Nephron progenitor cell (in vitro differentiated cells): ENCODE data around the gene NPRL2.

Source experiments
- DNase-seq: peaks from one replicate; pipeline ENCODE4 v3.0.0; 2021
- H3K27ac Mint-ChIP-seq: 2 replicates; pipeline ENCODE4 v1.8.0; 2021; ENCODE audit warnings: mild to moderate bottlenecking, moderate library complexity, mixed read lengths
- H3K27me3 Mint-ChIP-seq: 2 replicates; pipeline ENCODE4 v1.8.0; 2021; ENCODE audit warnings: mild to moderate bottlenecking, low read depth, mixed read lengths; ENCODE audit not compliant: poor library complexity
- H3K36me3 Mint-ChIP-seq: 2 replicates; pipeline ENCODE4 v1.8.0; 2021; ENCODE audit warnings: low read depth, mixed read lengths
- H3K4me1 Mint-ChIP-seq: 2 replicates; pipeline ENCODE4 v1.8.0; 2021; ENCODE audit warnings: mixed read lengths
- H3K4me3 Mint-ChIP-seq: 2 replicates; pipeline ENCODE4 v1.8.0; 2021; ENCODE audit warnings: mild to moderate bottlenecking, moderate library complexity, mixed read lengths
- H3K9me3 Mint-ChIP-seq: 2 replicates; pipeline ENCODE4 v1.8.0; 2021; ENCODE audit warnings: mild to moderate bottlenecking, moderate library complexity, mixed read lengths
- TF ChIP-seq, protein P1 (sequence below): fragments of 200-600 bp; sonication (generic); IDR thresholded peaks from 2 replicates; pipeline ENCODE4 v1.5.0; 2021; ENCODE audit warnings: antibody characterized with exemption

NPRL2 gene

DNA sequence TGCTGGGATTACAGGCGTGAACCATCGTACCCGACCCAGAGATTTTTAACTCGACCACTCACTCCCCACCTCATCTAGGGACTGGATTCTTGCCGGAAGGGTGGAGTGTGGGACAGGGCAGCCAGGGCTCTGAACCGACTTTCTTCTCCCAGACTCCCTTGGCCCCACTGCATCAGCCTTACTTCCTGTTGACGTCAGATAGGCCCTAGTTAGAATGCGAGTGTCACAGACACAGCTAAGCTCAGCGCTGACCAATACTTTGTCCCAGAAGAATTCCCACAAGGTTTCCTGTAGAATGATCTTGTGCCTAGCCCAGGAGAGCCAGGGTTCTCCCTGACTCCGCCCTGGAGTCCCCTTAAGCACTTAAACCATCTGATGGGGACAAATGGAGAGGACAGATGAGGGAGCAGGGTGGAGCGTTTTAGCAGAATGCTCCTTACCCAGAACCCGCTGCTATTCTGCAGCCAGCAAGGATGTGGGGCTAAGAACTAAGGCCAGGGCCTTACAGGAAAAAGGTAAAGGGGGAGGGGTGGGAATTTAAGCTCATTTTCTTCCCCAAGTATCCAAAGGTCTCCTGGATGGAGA is 16.7 kb downstream of the NPRL2 start:
- no peak for DNase-seq
- TF ChIP-seq, protein P1, sequence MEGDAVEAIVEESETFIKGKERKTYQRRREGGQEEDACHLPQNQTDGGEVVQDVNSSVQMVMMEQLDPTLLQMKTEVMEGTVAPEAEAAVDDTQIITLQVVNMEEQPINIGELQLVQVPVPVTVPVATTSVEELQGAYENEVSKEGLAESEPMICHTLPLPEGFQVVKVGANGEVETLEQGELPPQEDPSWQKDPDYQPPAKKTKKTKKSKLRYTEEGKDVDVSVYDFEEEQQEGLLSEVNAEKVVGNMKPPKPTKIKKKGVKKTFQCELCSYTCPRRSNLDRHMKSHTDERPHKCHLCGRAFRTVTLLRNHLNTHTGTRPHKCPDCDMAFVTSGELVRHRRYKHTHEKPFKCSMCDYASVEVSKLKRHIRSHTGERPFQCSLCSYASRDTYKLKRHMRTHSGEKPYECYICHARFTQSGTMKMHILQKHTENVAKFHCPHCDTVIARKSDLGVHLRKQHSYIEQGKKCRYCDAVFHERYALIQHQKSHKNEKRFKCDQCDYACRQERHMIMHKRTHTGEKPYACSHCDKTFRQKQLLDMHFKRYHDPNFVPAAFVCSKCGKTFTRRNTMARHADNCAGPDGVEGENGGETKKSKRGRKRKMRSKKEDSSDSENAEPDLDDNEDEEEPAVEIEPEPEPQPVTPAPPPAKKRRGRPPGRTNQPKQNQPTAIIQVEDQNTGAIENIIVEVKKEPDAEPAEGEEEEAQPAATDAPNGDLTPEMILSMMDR, result no peak
- Mint-ChIP-seq H3K4me3 (peak overlapping the region; percentile 61), H3K27ac (peak overlapping the region; percentile 90), H3K27me3 (peaks cover 12% of the 10 kb centered on the region), H3K4me1 (peaks cover 41% of the 10 kb centered on the region), H3K36me3 (peaks cover 7% of the 10 kb centered on the region), H3K9me3 (no peaks in the 10 kb centered on the region)

DNA sequence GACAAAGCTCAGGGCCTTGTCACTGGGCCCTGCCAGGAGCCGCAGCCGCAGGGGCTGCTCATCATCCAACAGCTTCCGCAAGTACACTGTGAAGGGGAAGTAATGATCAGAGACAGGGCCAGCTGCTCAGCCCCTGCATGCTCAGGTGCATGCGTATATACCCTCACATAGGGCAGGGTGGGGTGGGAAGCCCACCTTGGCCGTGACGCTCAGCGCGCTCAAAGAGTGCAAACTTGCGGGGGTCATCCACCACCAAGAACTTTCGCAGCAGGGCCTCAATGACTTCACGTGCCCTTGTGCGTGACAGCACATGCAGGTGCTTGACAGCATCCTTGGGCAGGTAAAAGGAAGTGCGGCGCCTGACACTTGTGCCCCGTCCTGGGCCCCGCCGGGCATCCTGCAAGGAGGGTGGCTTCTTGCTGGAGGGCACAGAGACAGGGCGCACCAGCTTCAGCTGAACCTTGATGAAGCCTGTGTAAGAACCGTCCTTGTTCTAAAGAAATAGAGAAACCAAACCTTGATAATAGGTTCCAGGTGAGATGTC is 19.1 kb downstream of the NPRL2 start:
- no peak for DNase-seq
- peaks cover 7% of the 10 kb centered on the region for H3K36me3 Mint-ChIP-seq
- H3K27me3 Mint-ChIP-seq, result no peaks in the 10 kb centered on the region
- peaks cover 45% of the 10 kb centered on the region for H3K4me1 Mint-ChIP-seq
- H3K27ac Mint-ChIP-seq, result no peak overlapping the region
- H3K9me3 Mint-ChIP-seq, result no peaks in the 10 kb centered on the region
- H3K4me3 Mint-ChIP-seq, result no peak overlapping the region
- TF ChIP-seq, protein P1, result no peak

DNA sequence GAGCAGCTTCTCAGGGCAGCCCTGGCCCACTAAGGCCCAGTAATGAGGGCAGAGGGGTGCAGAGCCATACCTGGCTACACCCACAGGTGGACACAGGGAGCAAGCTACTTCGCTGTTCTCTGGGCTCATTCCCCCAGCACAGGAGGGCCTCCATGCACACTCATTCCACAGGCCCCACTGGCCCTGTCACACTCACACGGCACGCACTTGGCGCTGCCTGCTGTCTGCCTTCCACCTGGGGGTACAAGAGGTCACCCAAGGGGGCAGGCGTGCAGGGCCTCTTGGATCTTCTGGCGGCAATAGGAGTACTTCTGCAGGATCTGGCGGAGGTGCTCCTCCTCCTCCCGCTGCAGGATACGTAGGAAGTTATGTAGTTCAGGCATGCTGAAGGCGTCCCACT is 20.2 kb downstream of the NPRL2 start:
- Mint-ChIP-seq H3K4me1 (peaks cover 34% of the 10 kb centered on the region), H3K4me3 (no peak overlapping the region)

DNA sequence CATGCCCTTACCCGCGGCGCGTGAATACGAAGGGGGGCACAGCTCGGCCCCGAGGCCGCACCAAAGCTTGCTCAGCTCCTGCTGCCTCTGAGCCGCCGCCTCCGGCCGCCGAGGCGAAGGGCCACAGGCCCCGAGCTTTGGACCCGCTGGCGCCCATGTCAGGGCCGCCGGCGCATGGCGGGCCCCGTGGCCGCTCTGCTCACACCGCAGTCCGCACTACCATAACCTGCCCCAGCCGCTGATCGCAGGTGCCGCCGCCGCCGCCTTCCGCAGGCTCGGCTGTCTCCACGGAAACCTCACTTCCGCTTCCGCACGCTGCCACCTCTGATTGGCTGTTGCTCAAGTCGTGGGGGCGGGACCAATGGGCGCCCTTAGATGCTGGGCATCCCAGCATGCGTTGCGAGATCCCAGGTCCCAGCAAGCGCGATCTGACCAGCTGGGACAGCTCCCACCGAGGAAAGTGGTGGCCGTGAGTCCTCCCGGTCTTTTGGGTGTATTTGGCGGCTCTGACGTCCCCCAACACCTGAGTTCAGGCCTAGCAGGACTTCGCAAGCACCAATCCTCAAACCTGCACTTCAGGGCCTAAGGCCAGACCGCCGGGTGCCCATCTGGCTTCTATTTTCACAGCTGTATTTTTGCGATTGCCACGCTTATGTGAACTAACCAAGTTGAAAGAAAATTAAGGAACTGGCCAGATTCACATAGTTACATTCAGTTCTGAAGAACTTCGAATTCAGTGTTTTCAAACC is 22.5 kb downstream of the NPRL2 start, which contains the start of gene TUSC2:
TSS of gene TUSC2 (minus strand) at position 281 of the 749 bp plus-strand sequence. CDS start at position 157, 124 bp downstream.
- TF ChIP-seq, protein P1, result no peak
- Mint-ChIP-seq H3K27me3 (peaks cover 5% of the 10 kb centered on the region), H3K4me1 (peaks cover 28% of the 10 kb centered on the region), H3K4me3 (peak within 1 kb of the TSS; percentile 94), H3K27ac (peak within 1 kb of the TSS; percentile 82), H3K9me3 (no peaks in the 10 kb centered on the region), H3K36me3 (peaks cover 7% of the 10 kb centered on the region)
- DNase-seq, result peak; percentile 96

More for the DNA sequence above, 20.2 kb downstream of the NPRL2 start:
- H3K36me3 Mint-ChIP-seq, result peaks cover 7% of the 10 kb centered on the region
- H3K27me3 Mint-ChIP-seq, result no peaks in the 10 kb centered on the region
- H3K27ac Mint-ChIP-seq, result peak overlapping the region; percentile 25
- TF ChIP-seq, protein P1, result no peak
- H3K9me3 Mint-ChIP-seq, result no peaks in the 10 kb centered on the region
- DNase-seq, result no peak

DNA sequence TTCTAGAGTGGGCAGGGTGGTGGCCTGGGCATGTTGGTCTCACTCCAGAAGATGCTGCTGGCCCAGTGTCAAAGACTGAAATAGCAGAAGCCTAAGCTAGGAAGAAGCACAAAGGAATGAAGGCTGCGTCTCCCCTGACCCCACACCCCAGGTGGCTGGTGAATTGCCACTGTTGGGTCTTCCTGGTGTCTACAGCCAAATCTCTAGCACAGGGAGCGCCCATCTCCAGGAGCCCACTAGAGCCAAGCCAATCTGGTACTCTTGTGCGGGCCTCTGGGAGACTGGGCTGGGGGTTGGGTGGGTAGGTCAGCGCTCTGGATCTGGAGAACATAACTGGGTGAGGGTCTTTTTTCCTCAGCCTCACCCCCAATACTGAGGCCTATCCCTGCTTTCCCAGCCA is 23.4 kb downstream of the NPRL2 start:
- Mint-ChIP-seq H3K4me1 (peaks cover 34% of the 10 kb centered on the region), H3K27me3 (peaks cover 6% of the 10 kb centered on the region), H3K4me3 (peak overlapping the region; percentile 94), H3K9me3 (no peaks in the 10 kb centered on the region), H3K36me3 (peaks cover 7% of the 10 kb centered on the region), H3K27ac (no peak overlapping the region)
- no peak for DNase-seq
- TF ChIP-seq, protein P1, result no peak
